Right lobe of liver (tissue), 4 donors: ENCODE data around the gene RPS6KA2.

Experiments
- CTCF ChIP-seq, 4 donors: fragments of 200-600 bp in 3 of 4; fragments of 450-650 bp in 1 of 4; IDR thresholded peaks; one replicate each; pipeline versions ENCODE4 v1.5.1 to v1.8.0; 2016 to 2022; ENCODE audit warnings: antibody characterized with exemption in 4 of 4, mild to moderate bottlenecking in 2 of 4
- POLR2A ChIP-seq: fragments of 450-650 bp; IDR thresholded peaks from one replicate; pipeline ENCODE4 v1.6.1; 2017; ENCODE audit warnings: antibody characterized with exemption, mild to moderate bottlenecking
- donor health status: DM: no; HTN: no; CAD: no.
- donor health status: DM: no; HTN: no; CAD: no.
- donor health status: DM: no; HTN: yes; CAD: no.

DNA sequence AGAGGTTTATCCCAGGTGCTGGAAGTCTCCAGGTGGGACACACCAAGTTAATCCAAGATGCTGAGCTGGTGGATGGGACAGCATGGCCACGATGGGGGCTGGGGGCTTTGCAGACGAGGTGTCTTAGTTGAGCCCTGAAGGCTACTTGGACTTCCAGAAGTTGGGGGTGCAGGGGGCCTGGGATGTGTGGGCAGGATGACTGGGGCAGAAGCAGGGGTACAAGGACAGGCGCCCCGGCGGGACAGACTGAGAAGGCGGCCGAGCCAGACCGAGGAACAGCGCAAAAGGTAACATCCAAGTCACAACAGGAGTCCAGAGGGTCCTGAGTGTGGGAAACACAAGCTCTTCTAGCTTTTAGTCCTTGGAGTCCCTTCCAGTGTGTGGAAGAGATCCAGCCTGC lies 64.3 kb downstream of the RPS6KA2 start:
- TF ChIP-seq CTCF (IDR thresholded peaks at IDR 0.05) (no peak), POLR2A (no peak)
